A549 (cell line): ENCODE measurements around the gene SHC3. TPM values are rescaled to one million over a fixed set of nuclear protein-coding genes. Genes with fewer than 3 reads are reported as not detected.

Experiments
- ATAC-seq, 2 experiments: fragments of 200-7000 bp in 1 of 2; fragments of >200 bp in 1 of 2; cut with Nextera tagmentation in 1 of 2; cut with Tn5 transposase in 1 of 2; 3 replicates each; pipeline versions ENCODE4 v1.8.0 to v1.9.1; 2018 to 2020; ENCODE audit warnings: mild to moderate bottlenecking in 1 of 2, moderate library complexity in 1 of 2
- CTCF ChIA-PET: fragments of 300-600 bp; sonication (Branson Sonifier 250); formaldehyde crosslinking; extraction: SDS; loops from one replicate; lab custom pipeline; 2021; ENCODE audit warnings: antibody characterized with exemption, inconsistent platforms; lab: Yijun Ruan, JAX
- POLR2A ChIA-PET: fragments of 350-600 bp; formaldehyde crosslinking; extraction: SDS; loops from one replicate; lab custom pipeline; 2021; ENCODE audit warnings: antibody characterized with exemption, inconsistent platforms; lab: Yijun Ruan, JAX
- DNase-seq, 2 experiments: peaks; one replicate each; pipeline versions ENCODE4 v3.0.0 to v3.0.0-alpha.2; 2011 to 2016; ENCODE audit warnings: low read depth in 1 of 2, low spot score in 1 of 2
- FAIRE-seq: peaks from 2 replicates; lab custom pipeline; 2011; peaks lifted over from hg19 to GRCh38; lab: Jason Lieb, UNC
- H3K27ac ChIP-seq, 2 experiments: fragments of >200 bp; sonication (Bioruptor Twin); formaldehyde crosslinking; 3 replicates each; pipeline ENCODE4 v1.5.1; 2016 to 2017
- H3K4me1 ChIP-seq: fragments of >200 bp; sonication (Bioruptor Twin); formaldehyde crosslinking; 3 replicates; pipeline ENCODE4 v1.6.1; 2016
- H3K4me2 ChIP-seq: fragments of >200 bp; sonication (Bioruptor Twin); formaldehyde crosslinking; 3 replicates; pipeline ENCODE4 v1.6.1; 2016
- H3K4me3 ChIP-seq: fragments of >200 bp; sonication (Bioruptor Twin); formaldehyde crosslinking; 3 replicates; pipeline ENCODE4 v1.5.1; 2016
- H3K9me3 ChIP-seq: fragments of >200 bp; sonication (Bioruptor Twin); formaldehyde crosslinking; 3 replicates; pipeline ENCODE4 v1.6.1; 2016
- CBX2 ChIP-seq: fragments of 200-600 bp; sonication (generic); IDR thresholded peaks from 2 replicates; pipeline ENCODE4 v1.6.1; 2016; ENCODE audit warnings: low read depth, mild to moderate bottlenecking, borderline replicate concordance
- CEBPB ChIP-seq, 2 experiments: fragments of >200 bp in 1 of 2; sonication (Bioruptor Twin) in 1 of 2; formaldehyde crosslinking in 1 of 2; IDR thresholded peaks; 2 replicates each; pipeline ENCODE4 v1.6.1; 2012 to 2016
- CHD4 ChIP-seq: fragments of 200-600 bp; sonication (generic); IDR thresholded peaks from 2 replicates; pipeline ENCODE4 v1.6.1; 2016; ENCODE audit warnings: antibody characterized with exemption, mild to moderate bottlenecking, borderline replicate concordance
- CTCF ChIP-seq: fragments of >200 bp; sonication (Bioruptor Twin); formaldehyde crosslinking; IDR thresholded peaks from 3 replicates; pipeline ENCODE4 v1.5.1; 2016
- EP300 ChIP-seq, 2 experiments: fragments of >200 bp; sonication (Bioruptor Twin); formaldehyde crosslinking; IDR thresholded peaks; 2 replicates in 1 of 2; 3 replicates in 1 of 2; pipeline ENCODE4 v1.6.1; 2016 to 2017
- FOSB ChIP-seq: fragments of 250-450 bp; sonication (Bioruptor Pico); IDR thresholded peaks from 2 replicates; pipeline ENCODE4 v1.5.0; 2020; ENCODE audit warnings: mild to moderate bottlenecking, moderate library complexity
- HEYL ChIP-seq: fragments of 250-450 bp; sonication (Bioruptor Pico); IDR thresholded peaks from 2 replicates; pipeline ENCODE4 v1.8.0; 2021; ENCODE audit warnings: mild to moderate bottlenecking, moderate library complexity
- HOXA7 ChIP-seq: fragments of 250-450 bp; sonication (Bioruptor Pico); IDR thresholded peaks from 2 replicates; pipeline ENCODE4 v1.5.0; 2020; ENCODE audit warnings: mild to moderate bottlenecking, moderate library complexity
- HOXB5 ChIP-seq: fragments of 250-450 bp; sonication (Bioruptor Pico); IDR thresholded peaks from 2 replicates; pipeline ENCODE4 v1.5.0; 2020; ENCODE audit warnings: mild to moderate bottlenecking, moderate library complexity
- JUN ChIP-seq, 2 experiments: fragments of >200 bp; sonication (Bioruptor Twin); formaldehyde crosslinking; IDR thresholded peaks; 2 replicates in 1 of 2; 3 replicates in 1 of 2; pipeline ENCODE4 v1.6.1; 2016 to 2017
- MAFK ChIP-seq: fragments of 450-650 bp; IDR thresholded peaks from 2 replicates; pipeline ENCODE4 v1.6.1; 2014; ENCODE audit not compliant: partially characterized antibody
- NPAS2 ChIP-seq: fragments of 250-450 bp; sonication (Bioruptor Pico); IDR thresholded peaks from 2 replicates; pipeline ENCODE4 v1.8.0; 2022; ENCODE audit warnings: mild to moderate bottlenecking, moderate library complexity, borderline replicate concordance
- NR3C1 ChIP-seq: fragments of >200 bp; sonication (Bioruptor Twin); formaldehyde crosslinking; IDR thresholded peaks from 3 replicates; pipeline ENCODE4 v1.6.1; 2017
- PHF8 ChIP-seq: fragments of 200-600 bp; sonication (generic); IDR thresholded peaks from 2 replicates; pipeline ENCODE4 v1.6.1; 2016; ENCODE audit warnings: low read depth, mild to moderate bottlenecking, antibody characterized with exemption, moderate library complexity, borderline replicate concordance
- RARB ChIP-seq: fragments of 250-450 bp; sonication (Bioruptor Pico); IDR thresholded peaks from 2 replicates; pipeline ENCODE4 v1.8.0; 2021; ENCODE audit warnings: mild to moderate bottlenecking, moderate library complexity
- RFX5 ChIP-seq: fragments of 450-650 bp; IDR thresholded peaks from 2 replicates; pipeline ENCODE4 v1.7.1; 2014; ENCODE audit warnings: antibody characterized with exemption, mild to moderate bottlenecking, moderate library complexity
- SREBF2 ChIP-seq: fragments of 450-650 bp; IDR thresholded peaks from 2 replicates; pipeline ENCODE4 v1.6.1; 2014; ENCODE audit warnings: mild to moderate bottlenecking, moderate library complexity
- ZFP36 ChIP-seq: fragments of 450-650 bp; IDR thresholded peaks from 2 replicates; pipeline ENCODE4 v1.6.1; 2014; ENCODE audit warnings: borderline replicate concordance; ENCODE audit not compliant: partially characterized antibody
- ZSCAN20 ChIP-seq: fragments of 250-450 bp; sonication (Bioruptor Pico); IDR thresholded peaks from 2 replicates; pipeline ENCODE4 v1.8.0; 2022; ENCODE audit warnings: mild to moderate bottlenecking, moderate library complexity
- WGBS: methylation state at CpG from one replicate; pipeline ENCODE4 v1.1.6; 2017; ENCODE audit errors: missing lambda C conversion rate; 5-methylcytosine and 5-hydroxymethylcytosine counted together
- polyA plus RNA-seq, 4 experiments: library from polyadenylated mRNA; depleted of rRNA in 3 of 4; stranded (reverse); fragments of >200 nt; fragmentation: RNase III in 1 of 4; extraction: RNeasy Plus Mini Kit Qiagen cat#74134 plus additional on column Dnase treatment in 1 of 4; gene quantifications; 2 replicates in 3 of 4; 3 replicates in 1 of 4; pipeline ENCODE4 v1.2.3, GENCODE V29; 2011 to 2017
- TF ChIP-seq, protein P1 (sequence below): IDR thresholded peaks from 2 replicates; pipeline ENCODE4 v1.6.1; 2012
- TF ChIP-seq, protein P2 (sequence below): IDR thresholded peaks from 2 replicates; pipeline ENCODE4 v1.6.1; 2012
- TF ChIP-seq, protein P3 (sequence below): fragments of 450-650 bp; IDR thresholded peaks from 2 replicates; pipeline ENCODE4 v1.6.1; 2014; ENCODE audit warnings: antibody characterized with exemption

SHC3 gene
- polyA plus RNA-seq, 2 of the 4 experiments (the other 2 are of a cell fraction): 0.09 to 0.88 TPM

- TF ChIP-seq CTCF: no peak
- TF ChIP-seq, protein P1, sequence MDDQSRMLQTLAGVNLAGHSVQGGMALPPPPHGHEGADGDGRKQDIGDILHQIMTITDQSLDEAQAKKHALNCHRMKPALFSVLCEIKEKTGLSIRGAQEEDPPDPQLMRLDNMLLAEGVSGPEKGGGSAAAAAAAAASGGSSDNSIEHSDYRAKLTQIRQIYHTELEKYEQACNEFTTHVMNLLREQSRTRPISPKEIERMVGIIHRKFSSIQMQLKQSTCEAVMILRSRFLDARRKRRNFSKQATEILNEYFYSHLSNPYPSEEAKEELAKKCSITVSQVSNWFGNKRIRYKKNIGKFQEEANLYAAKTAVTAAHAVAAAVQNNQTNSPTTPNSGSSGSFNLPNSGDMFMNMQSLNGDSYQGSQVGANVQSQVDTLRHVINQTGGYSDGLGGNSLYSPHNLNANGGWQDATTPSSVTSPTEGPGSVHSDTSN: no peak
These were observed 181.0 kb downstream of the SHC3 start (continued) for GRCh38 chr9:88997646-88998045.

DNA sequence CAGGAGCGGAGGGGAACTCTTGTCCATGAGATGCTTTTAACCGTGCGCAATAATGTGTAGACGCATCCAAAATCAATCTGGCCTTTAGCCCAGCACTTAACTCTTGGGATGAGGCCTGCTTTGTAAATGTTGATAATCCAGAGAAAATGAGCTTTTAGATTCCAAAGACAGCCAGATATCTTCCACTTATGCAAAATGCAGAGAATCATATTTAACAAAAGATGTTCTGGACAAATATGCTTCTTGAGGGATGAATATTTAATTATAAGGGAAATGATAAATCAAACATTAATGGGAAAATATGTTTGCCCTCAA lies 181.7 kb downstream of the SHC3 start:
- TF ChIP-seq MAFK (no peak), ZSCAN20 (CRISPR knock-in tag) (no peak), HOXA7 (CRISPR knock-in tag) (no peak), ZFP36 (no peak), FOSB (CRISPR knock-in tag) (no peak), CBX2 (no peak), PHF8 (no peak), HOXB5 (CRISPR knock-in tag) (no peak), RARB (no peak), CEBPB (IDR thresholded peaks at IDR 0.05) (no peak), NPAS2 (CRISPR knock-in tag) (no peak), JUN (IDR thresholded peaks at IDR 0.05) (no peak)
- TF ChIP-seq, protein P2, sequence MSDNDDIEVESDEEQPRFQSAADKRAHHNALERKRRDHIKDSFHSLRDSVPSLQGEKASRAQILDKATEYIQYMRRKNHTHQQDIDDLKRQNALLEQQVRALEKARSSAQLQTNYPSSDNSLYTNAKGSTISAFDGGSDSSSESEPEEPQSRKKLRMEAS: no peak
- H3K27ac ChIP-seq: no peak overlapping the region
- H3K4me2 ChIP-seq: no peak overlapping the region
- no peaks in the 10 kb centered on the region for H3K9me3 ChIP-seq
- POLR2A ChIA-PET: no interaction called here
- DNase-seq (no peak), FAIRE-seq (no peak), ATAC-seq (no peak)
- no peak overlapping the region for H3K4me3 ChIP-seq
- WGBS: 96% methylated on average over 4 of the region's 4 CpGs
- CTCF ChIA-PET: interaction anchor here (0.8 to 1.5 kb wide), 3 partner anchors 15 to 403 kb away, joined by 3 to 4 read pairs (median 3); no protein-coding TSS in a partner anchor
- peaks cover 51% of the 10 kb centered on the region for H3K4me1 ChIP-seq

DNA sequence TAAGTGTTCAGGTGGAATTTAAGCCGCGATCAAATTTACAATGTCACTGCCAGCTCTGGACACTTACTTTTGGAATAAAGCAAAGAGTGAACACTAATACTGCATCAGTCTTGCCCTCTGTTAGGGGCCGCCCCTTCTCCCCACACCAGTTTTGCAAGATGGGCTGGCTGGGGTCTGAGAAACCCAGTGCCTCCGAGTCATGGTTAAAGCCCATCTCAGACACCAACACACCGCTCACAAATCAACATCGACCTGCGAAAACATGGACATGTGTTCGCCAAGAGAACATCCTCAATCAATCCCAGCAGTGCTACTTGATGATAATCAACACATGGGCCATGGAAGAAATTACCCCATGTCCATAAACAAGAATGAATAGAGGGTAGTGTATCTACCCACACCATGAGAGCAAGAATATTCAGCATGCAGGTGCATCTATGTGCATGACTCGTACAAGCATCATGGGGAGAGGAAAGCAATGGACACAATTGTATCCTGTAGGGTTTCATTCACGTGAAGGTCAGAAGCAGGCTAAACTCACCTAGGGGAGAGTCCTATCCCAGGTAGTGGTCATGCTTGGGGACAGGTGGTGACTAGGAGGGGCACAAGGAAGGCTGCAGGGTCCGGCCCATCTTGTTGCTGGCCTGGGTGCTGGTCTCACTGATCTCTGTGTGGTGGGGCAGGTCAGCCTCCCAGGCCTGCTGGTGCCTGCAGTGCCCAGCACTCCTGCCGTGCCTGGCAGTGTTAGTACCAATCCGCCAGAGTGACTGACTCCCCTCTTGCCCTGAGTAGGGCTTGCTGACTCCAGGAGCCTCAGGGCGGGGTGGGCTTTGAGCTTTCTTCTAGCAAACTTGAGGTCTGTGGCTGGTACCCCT lies 182.3 kb downstream of the SHC3 start:
- POLR2A ChIA-PET: no interaction called here
- H3K9me3 ChIP-seq: no peaks in the 10 kb centered on the region
- peaks cover 51% of the 10 kb centered on the region for H3K4me1 ChIP-seq
- no peak overlapping the region for H3K27ac ChIP-seq
- CTCF ChIA-PET: interaction anchor here (0.8 to 1.6 kb wide), 5 partner anchors 15 to 403 kb away, joined by 3 to 5 read pairs (median 3); no protein-coding TSS in a partner anchor
- TF ChIP-seq SREBF2: no peak
- no peak for TF ChIP-seq NR3C1
- no peak for TF ChIP-seq ZFP36
- TF ChIP-seq, protein P2: no peak
- no peak for TF ChIP-seq RFX5
- TF ChIP-seq EP300 (IDR thresholded peaks at IDR 0.05): no peak
- TF ChIP-seq CEBPB (IDR thresholded peaks at IDR 0.05): no peak
- TF ChIP-seq, protein P3, sequence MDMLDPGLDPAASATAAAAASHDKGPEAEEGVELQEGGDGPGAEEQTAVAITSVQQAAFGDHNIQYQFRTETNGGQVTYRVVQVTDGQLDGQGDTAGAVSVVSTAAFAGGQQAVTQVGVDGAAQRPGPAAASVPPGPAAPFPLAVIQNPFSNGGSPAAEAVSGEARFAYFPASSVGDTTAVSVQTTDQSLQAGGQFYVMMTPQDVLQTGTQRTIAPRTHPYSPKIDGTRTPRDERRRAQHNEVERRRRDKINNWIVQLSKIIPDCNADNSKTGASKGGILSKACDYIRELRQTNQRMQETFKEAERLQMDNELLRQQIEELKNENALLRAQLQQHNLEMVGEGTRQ: no peak
- TF ChIP-seq HEYL (CRISPR knock-in tag): no peak
- no peak for TF ChIP-seq CHD4
- 89% methylated on average over 13 of the region's 14 CpGs for WGBS
- ATAC-seq: no peak
- no peak for FAIRE-seq
- no peak overlapping the region for H3K4me3 ChIP-seq
- no peak overlapping the region for H3K4me2 ChIP-seq
- DNase-seq: no peak
